GM19463 (cell line): ENCODE measurements around the gene GLRX3.

Experiments used
- ATAC-seq: cut with Tn5 transposase; IDR thresholded peaks from one replicate; pipeline ENCODE4 v1.9.1; 2021; ENCODE audit warnings: mild to moderate bottlenecking, moderate library complexity; ENCODE audit not compliant: unreplicated experiment

Gene GLRX3

GRCh38 chr10:130203626-130204025, 67.4 kb downstream of the GLRX3 start:
- no peak for ATAC-seq

- ATAC-seq: no peak
Measured at GRCh38 chr10:130206216-130206737, 70.1 kb downstream of the GLRX3 start.

GRCh38 chr10:130207205-130207604, 71.0 kb downstream of the GLRX3 start:
- no peak for ATAC-seq

- ATAC-seq: no peak
Measured at GRCh38 chr10:130208807-130209206, 72.6 kb downstream of the GLRX3 start.

GRCh38 chr10:130212746-130213145, 76.6 kb downstream of the GLRX3 start:
- ATAC-seq: no peak

GRCh38 chr10:130213286-130214080, 77.3 kb downstream of the GLRX3 start:
- ATAC-seq: no peak

- no peak for ATAC-seq
Measured at GRCh38 chr10:130214431-130214830, 78.2 kb downstream of the GLRX3 start.

GRCh38 chr10:130215151-130215930, 79.2 kb downstream of the GLRX3 start:
- ATAC-seq: no peak

GRCh38 chr10:130215931-130216231, 79.7 kb downstream of the GLRX3 start:
- no peak for ATAC-seq

GRCh38 chr10:130218181-130218641, 82.0 kb downstream of the GLRX3 start:
- ATAC-seq: no peak

GRCh38 chr10:130218936-130219335, 82.7 kb downstream of the GLRX3 start:
- no peak for ATAC-seq

GRCh38 chr10:130220251-130221185, 84.3 kb downstream of the GLRX3 start:
- ATAC-seq: no peak

GRCh38 chr10:130221456-130222375, 85.5 kb downstream of the GLRX3 start:
- ATAC-seq: no peak

- ATAC-seq: no peak
Measured at GRCh38 chr10:130222381-130222780, 86.2 kb downstream of the GLRX3 start.

GRCh38 chr10:130224228-130224627, 88.0 kb downstream of the GLRX3 start:
- ATAC-seq: no peak

GRCh38 chr10:130226012-130226411, 89.8 kb downstream of the GLRX3 start:
- no peak for ATAC-seq

GRCh38 chr10:130227883-130228282, 91.7 kb downstream of the GLRX3 start:
- no peak for ATAC-seq
